SK-N-SH treated with all-trans-retinoic acid at 6 μM for 48 hours (cell line): ENCODE measurements around the gene FMNL1.
A peak's percentile ranks its signal among the peaks of the same experiment; 100 is the strongest.

ENCODE experiments used
- ATAC-seq: fragments of 200-7000 bp; cut with Tn5 transposase; 3 replicates; pipeline ENCODE4 v1.9.1; 2020; ENCODE audit warnings: mild to moderate bottlenecking, moderate library complexity
- ARNTL ChIP-seq: fragments of 450-650 bp; formaldehyde crosslinking; IDR thresholded peaks from 2 replicates; pipeline ENCODE4 v1.5.0; 2020; ENCODE audit warnings: low read depth, mild to moderate bottlenecking, moderate library complexity, borderline replicate concordance
- CREB5 ChIP-seq: fragments of 250-450 bp; sonication (Bioruptor Pico); IDR thresholded peaks from 2 replicates; pipeline ENCODE4 v1.5.1; 2020; ENCODE audit warnings: low read depth, mild to moderate bottlenecking, moderate library complexity
- CSRNP3 ChIP-seq: fragments of 250-450 bp; sonication (Bioruptor Pico); IDR thresholded peaks from 2 replicates; pipeline ENCODE4 v1.5.1; 2021; ENCODE audit warnings: mild to moderate bottlenecking, moderate library complexity
- ESRRG ChIP-seq: fragments of 250-450 bp; sonication (Bioruptor Pico); IDR thresholded peaks from 2 replicates; pipeline ENCODE4 v1.6.1; 2021; ENCODE audit warnings: mild to moderate bottlenecking
- GLIS3 ChIP-seq: fragments of 250-450 bp; sonication (Bioruptor Pico); IDR thresholded peaks from 2 replicates; pipeline ENCODE4 v1.5.0; 2020; ENCODE audit warnings: mild to moderate bottlenecking, moderate library complexity
- ISL1 ChIP-seq: fragments of 250-450 bp; sonication (Bioruptor Pico); IDR thresholded peaks from 2 replicates; pipeline ENCODE4 v2.1.2; 2022; ENCODE audit warnings: mild to moderate bottlenecking, moderate library complexity
- OSR1 ChIP-seq: fragments of 250-450 bp; sonication (Bioruptor Pico); IDR thresholded peaks from 2 replicates; pipeline ENCODE4 v1.8.0; 2022; ENCODE audit warnings: moderate library complexity, mild to moderate bottlenecking, inconsistent platforms
- PATZ1 ChIP-seq: fragments of 250-450 bp; sonication (Bioruptor Pico); IDR thresholded peaks from 2 replicates; pipeline ENCODE4 v1.8.0; 2020; ENCODE audit warnings: mild to moderate bottlenecking, moderate library complexity, borderline replicate concordance
- POU6F1 ChIP-seq: fragments of 250-450 bp; sonication (Bioruptor Pico); IDR thresholded peaks from 2 replicates; pipeline ENCODE4 v1.8.0; 2021; ENCODE audit warnings: low read depth, mild to moderate bottlenecking, moderate library complexity, borderline replicate concordance
- PPARA ChIP-seq: fragments of 250-450 bp; sonication (Bioruptor Pico); IDR thresholded peaks from 2 replicates; pipeline ENCODE4 v1.5.0; 2020; ENCODE audit warnings: mild to moderate bottlenecking, borderline replicate concordance
- RARB ChIP-seq: fragments of 250-450 bp; sonication (Bioruptor Pico); IDR thresholded peaks from 2 replicates; pipeline ENCODE4 v1.8.0; 2021; ENCODE audit warnings: mild to moderate bottlenecking, moderate library complexity
- TCF4 ChIP-seq: fragments of 250-450 bp; sonication (Bioruptor Pico); IDR thresholded peaks from 2 replicates; pipeline ENCODE4 v1.8.0; 2021; ENCODE audit warnings: mild to moderate bottlenecking, moderate library complexity, borderline replicate concordance
- TOX ChIP-seq: fragments of 250-450 bp; sonication (Bioruptor Pico); IDR thresholded peaks from 2 replicates; pipeline ENCODE4 v1.8.0; 2021; ENCODE audit warnings: mild to moderate bottlenecking, moderate library complexity, borderline replicate concordance
- TSHZ2 ChIP-seq: fragments of 250-450 bp; sonication (Bioruptor Pico); IDR thresholded peaks from 2 replicates; pipeline ENCODE4 v1.5.0; 2020; ENCODE audit warnings: mild to moderate bottlenecking, moderate library complexity
- ZFP3 ChIP-seq: fragments of 250-450 bp; sonication (Bioruptor Pico); IDR thresholded peaks from 2 replicates; pipeline ENCODE4 v1.5.0; 2020; ENCODE audit warnings: mild to moderate bottlenecking, moderate library complexity
- ZFP30 ChIP-seq: fragments of 450-650 bp; formaldehyde crosslinking; IDR thresholded peaks from 2 replicates; pipeline ENCODE4 v1.5.0; 2022; ENCODE audit warnings: mild to moderate bottlenecking, moderate library complexity
- ZNF565 ChIP-seq: fragments of 450-650 bp; formaldehyde crosslinking; conservative IDR thresholded peaks from 2 replicates; pipeline ENCODE4 v1.5.0; 2020; ENCODE audit warnings: low read depth, mild to moderate bottlenecking, moderate library complexity
- ZNF70 ChIP-seq: fragments of 450-650 bp; formaldehyde crosslinking; IDR thresholded peaks from 2 replicates; pipeline ENCODE4 v1.5.0; 2020; ENCODE audit warnings: mild to moderate bottlenecking, moderate library complexity

The FMNL1 gene

GRCh38 chr17:45287526-45288500 lies 66.1 kb downstream of the FMNL1 start:
- TF ChIP-seq ZNF70 (CRISPR knock-in tag) (no peak), ZFP3 (CRISPR knock-in tag) (no peak), TOX (CRISPR knock-in tag) (no peak), RARB (CRISPR knock-in tag) (no peak), TCF4 (CRISPR knock-in tag) (peak; percentile 63; the same call in 1 of the 2 replicates), TSHZ2 (CRISPR knock-in tag) (peak; percentile 64)
- TF ChIP-seq, all 23 proteins: peak for 2
- peak; percentile 31; the same call in 2 of the 3 replicates for ATAC-seq

- ATAC-seq: no peak
- TF ChIP-seq PPARA (CRISPR knock-in tag): no peak
- TF ChIP-seq ZFP30: no peak
- no peak for TF ChIP-seq POU6F1 (CRISPR knock-in tag)
- no peak for TF ChIP-seq CSRNP3
- TF ChIP-seq ESRRG (CRISPR knock-in tag): no peak
- TF ChIP-seq PATZ1 (CRISPR knock-in tag): 0 out of 2 replicates have a peak, but pooled peaks have one; percentile 20
- TF ChIP-seq TOX (CRISPR knock-in tag): no peak
- no peak for TF ChIP-seq TSHZ2 (CRISPR knock-in tag)
- TF ChIP-seq TCF4 (CRISPR knock-in tag): no peak
- no peak for TF ChIP-seq ARNTL
- TF ChIP-seq OSR1 (CRISPR knock-in tag): no peak
- TF ChIP-seq RARB (CRISPR knock-in tag): no peak
- no peak for TF ChIP-seq GLIS3
- no peak for TF ChIP-seq ZNF70 (CRISPR knock-in tag)
- no peak for TF ChIP-seq ZNF565 (CRISPR knock-in tag)
- TF ChIP-seq CREB5 (CRISPR knock-in tag): no peak
- peak; percentile 68 for TF ChIP-seq ISL1
Observed at GRCh38 chr17:45288825-45289224, 67.1 kb downstream of the FMNL1 start.
